Suppressor macrophage (primary cell): Measurements from ENCODE around the gene CANT1.

ENCODE experiments used
- DNase-seq, 4 experiments: peaks; one replicate each; pipeline ENCODE4 v3.0.0-alpha.2; 2020 to 2022

The CANT1 gene

GRCh38 chr17:78995022-78995760, 14.4 kb downstream of the CANT1 start:
- DNase-seq, result no peak

- DNase-seq, result no peak
Observed at GRCh38 chr17:78993981-78994671, 15.4 kb downstream of the CANT1 start.

DNA sequence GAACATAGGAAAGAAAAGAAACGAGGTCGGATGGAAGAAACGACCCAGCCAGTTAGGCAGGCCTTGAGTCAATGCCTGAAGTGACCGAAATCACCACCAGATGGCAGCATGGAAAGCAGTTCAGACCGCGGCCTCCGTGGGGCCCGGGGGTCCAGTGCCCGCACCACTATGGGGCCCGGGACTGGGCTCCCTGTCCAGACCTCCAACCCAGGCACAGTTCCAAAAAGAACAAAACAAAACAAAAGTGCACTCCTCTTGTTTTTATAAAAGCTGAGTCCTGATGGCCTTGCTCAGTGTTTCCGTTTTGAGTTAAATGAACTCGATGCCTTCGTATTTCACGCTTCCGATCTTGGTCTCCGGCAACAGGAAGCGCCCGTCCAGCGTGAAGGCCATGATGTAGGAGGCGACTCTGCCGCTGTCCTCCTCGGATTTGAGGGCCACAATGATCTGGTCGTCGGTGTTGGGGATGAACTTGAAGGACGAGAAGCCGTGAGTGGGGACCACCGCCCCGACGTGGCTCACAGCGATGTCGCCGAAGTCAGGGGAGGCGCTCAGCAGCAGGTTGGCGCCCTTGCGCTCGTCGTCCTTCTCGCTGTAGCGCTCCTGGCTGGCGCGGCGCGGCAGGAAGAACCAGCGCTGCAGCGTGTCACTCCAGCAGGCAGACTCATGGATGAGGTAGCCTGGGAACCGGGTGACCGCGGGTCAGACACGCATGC, 16.2 kb downstream of the CANT1 start:
- peak; percentile 57 to 77 (median 64) for DNase-seq

DNA sequence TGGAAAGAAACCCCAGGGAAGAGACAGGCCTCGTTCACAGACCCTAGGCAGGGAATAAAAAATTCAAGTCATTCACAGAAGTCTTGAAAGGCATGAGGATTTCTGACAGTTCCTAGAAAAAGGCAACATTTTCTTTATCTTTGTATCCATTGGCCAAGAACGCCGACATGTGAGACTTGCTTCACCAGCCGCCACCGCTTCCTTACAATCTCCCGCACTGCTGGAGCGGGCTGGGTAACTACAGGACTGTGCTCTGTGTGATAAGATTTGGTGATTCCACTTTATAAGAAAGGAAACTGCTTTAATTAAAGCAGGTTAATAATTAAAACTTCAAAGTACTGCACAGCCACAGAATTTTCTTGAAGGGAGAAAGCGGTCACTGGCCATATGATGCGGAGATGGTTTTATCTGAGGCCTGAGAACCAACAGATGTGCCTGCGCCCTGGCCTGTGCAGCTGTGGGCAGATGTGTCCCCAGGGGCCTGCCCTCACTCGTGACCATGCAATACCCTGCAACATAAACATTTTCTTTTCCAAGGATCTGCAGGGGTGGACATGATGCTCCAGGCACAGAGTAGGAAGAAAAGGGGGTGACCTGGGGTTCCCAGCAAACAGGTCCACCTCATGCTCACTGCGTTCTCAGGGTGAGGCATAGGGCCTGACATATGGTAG, 16.9 kb downstream of the CANT1 start:
- no peak for DNase-seq

- no peak for DNase-seq
Observed at GRCh38 chr17:78991906-78992532, 17.5 kb downstream of the CANT1 start.

DNA sequence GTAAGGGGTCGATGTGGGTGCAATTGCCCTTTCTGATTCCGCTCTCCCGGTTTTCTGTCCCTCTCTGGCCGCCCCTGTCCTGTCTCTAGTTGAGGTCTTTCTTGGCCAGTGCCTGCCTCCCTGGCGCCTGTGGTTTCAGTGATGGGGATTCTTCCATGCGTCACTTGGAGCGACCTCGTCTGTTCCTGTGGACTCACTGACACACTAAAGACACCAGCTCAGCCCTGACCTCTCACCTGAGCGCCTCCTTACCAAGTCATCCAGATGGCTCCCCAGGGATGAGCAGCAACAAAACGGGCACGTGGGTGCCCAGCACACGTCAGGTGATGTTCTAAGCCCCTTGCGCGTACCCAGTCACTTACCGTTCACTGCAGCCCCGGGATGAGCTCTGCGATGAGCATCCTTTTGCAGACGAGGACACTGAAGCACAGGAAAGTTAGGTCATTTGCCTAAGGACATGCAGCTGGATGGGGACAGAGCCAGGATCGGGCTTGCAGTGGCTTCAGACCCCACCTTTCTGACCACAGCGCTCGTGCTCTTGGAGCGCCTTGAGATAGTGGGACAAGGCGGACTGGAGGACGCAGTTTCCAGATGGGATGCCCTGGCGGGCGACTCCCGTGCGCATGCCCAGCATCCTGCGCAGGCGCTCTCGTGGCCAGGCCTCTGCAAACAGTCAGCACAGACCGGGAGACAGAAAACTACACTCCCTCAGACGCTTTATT, 18.4 kb downstream of the CANT1 start:
- DNase-seq, result no peak

DNA sequence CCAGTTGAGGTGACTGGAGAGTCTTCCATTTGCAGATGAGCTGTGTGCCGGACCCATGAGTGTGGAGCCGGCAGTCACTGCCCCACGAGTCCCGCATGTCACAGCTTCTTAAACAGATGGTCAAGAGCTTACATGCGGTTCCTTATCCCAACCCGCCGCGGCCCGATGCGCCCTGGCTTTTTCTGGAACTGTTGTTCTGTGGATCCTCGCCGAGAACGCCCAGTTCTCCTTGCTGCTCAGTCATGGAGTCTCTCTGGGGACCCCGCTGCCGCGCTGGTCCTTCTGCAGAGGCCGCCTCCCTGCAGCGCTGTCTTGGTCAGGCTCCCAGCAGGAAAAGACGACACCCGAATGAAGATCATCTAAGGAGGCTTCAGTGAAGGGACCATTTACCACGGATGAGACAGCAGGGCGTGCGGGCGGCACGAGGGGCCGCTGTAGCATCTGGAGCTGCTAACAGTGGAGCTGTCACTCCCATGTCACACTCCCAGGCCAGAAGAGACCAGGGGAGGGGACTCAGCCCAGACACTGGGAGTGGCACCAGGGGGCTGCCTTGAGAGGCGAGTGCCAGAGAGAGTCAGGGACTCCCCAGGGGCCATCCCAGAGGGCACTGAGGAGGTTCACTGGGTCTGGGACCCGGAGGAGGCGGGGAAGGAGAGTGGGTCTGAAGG, 19.1 kb downstream of the CANT1 start:
- no peak for DNase-seq

GRCh38 chr17:78988152-78988551, 21.4 kb downstream of the CANT1 start:
- peak; percentile 17 to 47 (median 36) for DNase-seq

- DNase-seq, result peak; percentile 72 to 87 (median 79)
Observed at GRCh38 chr17:78986649-78987328, 22.8 kb downstream of the CANT1 start.

DNA sequence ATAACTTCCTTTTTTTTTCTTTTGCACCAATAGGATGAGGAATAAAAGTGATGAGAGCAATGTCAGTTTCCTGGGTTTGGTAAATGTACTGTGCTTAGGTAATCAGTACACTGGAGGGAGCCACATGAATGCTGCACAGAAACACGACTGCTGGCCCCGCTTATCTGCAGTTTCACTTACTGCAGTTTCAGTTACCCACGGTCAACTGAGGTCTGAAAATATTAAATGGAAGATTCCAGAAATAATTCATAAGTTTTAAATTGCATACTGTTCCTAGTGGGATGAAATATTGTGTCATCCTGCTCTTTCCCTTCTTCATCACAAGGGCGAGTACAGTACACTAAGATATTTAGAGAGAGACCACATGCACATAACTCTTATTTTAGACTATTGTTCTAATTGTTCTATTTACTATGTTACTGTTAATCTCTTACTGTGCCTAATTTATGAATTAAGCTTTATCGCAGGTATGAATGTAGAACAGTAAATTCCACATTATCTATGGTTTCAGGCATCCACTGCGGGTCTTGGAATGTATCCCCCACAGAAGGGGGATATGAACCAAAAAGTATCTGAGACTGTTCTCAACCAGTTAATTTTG, 23.4 kb downstream of the CANT1 start:
- DNase-seq, result peak; percentile 76 to 92 (median 86)

DNA sequence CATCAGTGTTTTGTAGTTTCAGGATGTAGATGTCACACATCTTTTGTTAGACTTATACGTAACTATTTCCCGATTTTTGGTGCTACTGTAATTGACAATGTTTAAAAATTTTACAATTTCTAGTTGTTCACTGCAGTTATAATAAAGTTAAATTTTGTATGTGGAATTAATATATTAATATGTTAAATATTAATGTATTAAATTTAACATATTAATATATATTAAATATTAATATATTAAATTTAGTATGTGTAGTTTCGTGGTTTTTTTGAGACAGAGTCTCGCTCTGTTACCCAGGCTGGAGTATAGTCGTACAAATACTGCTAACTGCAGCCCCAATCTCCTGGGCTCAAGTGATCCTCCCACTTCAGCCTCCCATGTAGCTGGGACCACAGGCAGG, 24.2 kb downstream of the CANT1 start:
- DNase-seq, result no peak

- no peak for DNase-seq
Observed at GRCh38 chr17:78981010-78981888, 28.3 kb downstream of the CANT1 start.

- DNase-seq, result no peak
Observed at GRCh38 chr17:78980624-78980972, 29.0 kb downstream of the CANT1 start.

- peak in 3 of 4 experiments; percentile 30 to 36 (median 34) for DNase-seq
Observed at GRCh38 chr17:78979780-78980623, 29.6 kb downstream of the CANT1 start, which contains the start of gene LGALS3BP. Gene LGALS3BP (minus strand): TSS chr17:78979923. CDS start chr17:78977191, 2,732 bp downstream.

DNA sequence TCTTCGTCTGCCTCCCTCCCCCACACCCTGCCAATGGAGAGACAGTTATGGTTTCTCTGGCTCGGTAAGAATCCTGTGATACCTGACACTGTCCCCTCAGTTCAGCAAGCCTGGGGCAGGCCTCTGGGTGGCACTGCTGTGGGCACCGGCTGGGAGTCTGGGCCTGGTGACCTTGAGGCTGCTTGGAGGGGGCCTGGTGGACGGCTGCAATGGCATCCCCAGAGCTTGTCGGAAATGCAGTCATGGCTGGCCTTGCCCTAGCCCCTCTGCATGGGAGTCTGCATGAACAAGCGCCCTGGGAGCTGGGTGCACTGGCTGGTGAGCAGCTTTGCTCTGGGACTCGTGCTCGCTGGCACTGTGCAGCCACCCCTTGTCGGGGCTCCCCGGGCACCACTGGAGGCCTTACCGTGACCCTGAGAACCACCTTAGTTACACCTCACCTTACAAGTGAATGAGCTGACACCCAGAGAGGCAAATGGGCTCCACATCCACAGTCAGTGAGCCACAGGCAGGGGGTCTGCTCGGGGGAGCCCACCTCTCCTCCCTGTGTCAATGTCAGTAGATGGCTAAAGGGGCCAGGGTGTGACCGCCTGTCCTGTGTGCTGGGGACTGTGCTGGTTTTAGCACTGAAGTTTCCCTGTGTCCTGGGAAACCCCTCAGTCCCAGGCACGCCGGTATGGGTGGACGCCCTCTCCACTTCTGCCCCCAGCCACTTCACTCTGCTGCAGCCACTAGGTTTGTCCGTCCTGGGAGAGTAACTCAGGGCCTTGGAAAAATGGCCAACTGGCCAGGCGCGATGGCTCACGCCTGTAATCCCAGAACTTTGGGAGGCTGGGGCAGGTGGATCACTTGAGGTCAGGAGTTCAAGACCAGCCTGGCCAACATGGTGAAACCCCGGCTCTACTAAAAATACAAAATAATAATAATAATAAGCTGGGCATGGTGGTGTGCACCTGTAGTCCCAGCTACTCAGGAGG, 31.3 kb downstream of the CANT1 start:
- DNase-seq, result no peak

- no peak for DNase-seq
Observed at GRCh38 chr17:78977681-78977943, 32.0 kb downstream of the CANT1 start.
